Fibroblast of upper back skin (primary cell): Measurements from ENCODE around the gene RIN3.
A peak's percentile ranks its signal among the peaks of the same experiment; 100 is the strongest.

ENCODE experiments used
- DNase-seq: peaks from one replicate; pipeline ENCODE4 v3.0.0-alpha.2; 2013

The RIN3 gene

GRCh38 chr14:92579244-92579936, 65.8 kb downstream of the RIN3 start:
- DNase-seq, result peak; percentile 40

- no peak for DNase-seq
These were observed 67.6 kb downstream of the RIN3 start for GRCh38 chr14:92581206-92581605.

- DNase-seq, result no peak
These were observed 68.5 kb downstream of the RIN3 start for GRCh38 chr14:92581966-92582566.

GRCh38 chr14:92582706-92583452, 69.3 kb downstream of the RIN3 start:
- DNase-seq, result no peak

- DNase-seq, result no peak
These were observed 70.6 kb downstream of the RIN3 start for GRCh38 chr14:92584220-92584619.

GRCh38 chr14:92584816-92585215, 71.2 kb downstream of the RIN3 start:
- no peak for DNase-seq

GRCh38 chr14:92585981-92586937, 72.7 kb downstream of the RIN3 start:
- DNase-seq, result peak; percentile 98

- no peak for DNase-seq
These were observed 73.5 kb downstream of the RIN3 start for GRCh38 chr14:92586963-92587699.

- no peak for DNase-seq
These were observed 74.1 kb downstream of the RIN3 start for GRCh38 chr14:92587700-92588085.

GRCh38 chr14:92589213-92589852, 75.8 kb downstream of the RIN3 start:
- peak; percentile 35 for DNase-seq

GRCh38 chr14:92590176-92590575, 76.6 kb downstream of the RIN3 start:
- DNase-seq, result peak; percentile 34

- DNase-seq, result peak; percentile 25
These were observed 77.4 kb downstream of the RIN3 start for GRCh38 chr14:92590941-92591340.

- no peak for DNase-seq
These were observed 77.8 kb downstream of the RIN3 start for GRCh38 chr14:92591346-92591745.

- no peak for DNase-seq
These were observed 81.7 kb downstream of the RIN3 start for GRCh38 chr14:92595267-92595666.

- no peak for DNase-seq
These were observed 82.8 kb downstream of the RIN3 start for GRCh38 chr14:92596331-92596907.

GRCh38 chr14:92597906-92598905, 84.6 kb downstream of the RIN3 start:
- no peak for DNase-seq

- DNase-seq, result no peak
These were observed 86.2 kb downstream of the RIN3 start for GRCh38 chr14:92599811-92600210.

GRCh38 chr14:92600318-92601053, 86.9 kb downstream of the RIN3 start:
- DNase-seq, result peak; percentile 75

GRCh38 chr14:92601131-92601710, 87.6 kb downstream of the RIN3 start:
- no peak for DNase-seq
